A673 (cell line): ENCODE results near the gene PDE5A. TPM values are rescaled to one million over a fixed set of nuclear protein-coding genes. Genes with fewer than 3 reads are reported as not detected.

ENCODE experiments used
- BruUV-seq: library from RNA; stranded (reverse); fragments of 400-500 nt; replicated peaks from 2 replicates; lab custom pipeline; 2021; lab: Mats Ljungman, UMichigan
- CTCF ChIA-PET: fragments of 300-600 bp; sonication (Branson Sonifier 250); formaldehyde crosslinking; loops from one replicate; lab custom pipeline; 2022; ENCODE audit warnings: antibody characterized with exemption; lab: Charles Lee
- POLR2A ChIA-PET: fragments of 300-600 bp; sonication (Branson Sonifier 250); formaldehyde crosslinking; loops from one replicate; lab custom pipeline; 2022; ENCODE audit warnings: antibody characterized with exemption; ENCODE audit not compliant: low non-redundant PET; lab: Charles Lee
- DNase-seq: peaks from one replicate; pipeline ENCODE4 v3.0.0-alpha.2; 2015; ENCODE audit warnings: low spot score
- H3K27ac ChIP-seq: fragments of 200-600 bp; sonication (generic); 2 replicates; pipeline ENCODE4 v1.5.1; 2016; ENCODE audit warnings: mixed run types, low read depth, mild to moderate bottlenecking, mixed read lengths, antibody characterized with exemption, low read length; ENCODE audit not compliant: poor library complexity, severe bottlenecking
- H3K27me3 ChIP-seq: fragments of 200-600 bp; sonication (generic); replicated peaks from 2 replicates; pipeline ENCODE4 v1.6.1; 2017; ENCODE audit warnings: mixed run types, low read depth, mild to moderate bottlenecking, mixed read lengths, antibody characterized with exemption, low read length; ENCODE audit not compliant: insufficient read depth, poor library complexity
- H3K36me3 ChIP-seq: fragments of 200-600 bp; sonication (generic); 2 replicates; pipeline ENCODE4 v1.6.1; 2016; ENCODE audit warnings: mixed run types, mild to moderate bottlenecking, mixed read lengths, antibody characterized with exemption, low read length; ENCODE audit not compliant: insufficient read depth, poor library complexity, severe bottlenecking
- H3K4me1 ChIP-seq: fragments of 200-600 bp; sonication (generic); 2 replicates; pipeline ENCODE4 v1.6.1; 2017; ENCODE audit warnings: mixed run types, mild to moderate bottlenecking, mixed read lengths, antibody characterized with exemption, low read length; ENCODE audit not compliant: insufficient read depth, poor library complexity, severe bottlenecking
- H3K4me3 ChIP-seq: fragments of 200-600 bp; sonication (generic); 2 replicates; pipeline ENCODE4 v1.5.1; 2016; ENCODE audit warnings: low read depth, mixed run types, mild to moderate bottlenecking, mixed read lengths, low read length; ENCODE audit not compliant: poor library complexity, severe bottlenecking
- H3K9me3 ChIP-seq: fragments of 200-600 bp; sonication (generic); 2 replicates; pipeline ENCODE4 v1.6.1; 2016; ENCODE audit warnings: mixed run types, low read depth, mild to moderate bottlenecking, mixed read lengths, antibody characterized with exemption, low read length; ENCODE audit not compliant: poor library complexity, severe bottlenecking
- EZH2 ChIP-seq: fragments of 200-600 bp; sonication (generic); IDR thresholded peaks from 2 replicates; pipeline ENCODE4 v1.6.1; 2017; ENCODE audit warnings: borderline replicate concordance, low read depth, mild to moderate bottlenecking, mixed read lengths, antibody characterized with exemption, low read length; ENCODE audit not compliant: poor library complexity, severe bottlenecking
- intact Hi-C: fragments of 100-400 bp; cut with micrococcal nuclease; formaldehyde crosslinking; loops from one replicate; pipeline ENCODE4 v1.10.0; 2022; ENCODE audit not compliant: unreplicated experiment
- total RNA-seq: library from RNA; stranded (reverse); gene quantifications from 2 replicates; pipeline ENCODE4 v1.2.3, GENCODE V29; 2021
- TF ChIP-seq, protein P1 (sequence below): fragments of 300-800, 200-600 bp; sonication (generic); conservative IDR thresholded peaks from 2 replicates; pipeline ENCODE4 v1.5.1; 2017; ENCODE audit warnings: low read depth, mild to moderate bottlenecking, antibody characterized with exemption, low read length, moderate library complexity, mixed read lengths

The PDE5A gene
- total RNA-seq, 1 experiment from 2014 or later: 1.2 TPM

DNA sequence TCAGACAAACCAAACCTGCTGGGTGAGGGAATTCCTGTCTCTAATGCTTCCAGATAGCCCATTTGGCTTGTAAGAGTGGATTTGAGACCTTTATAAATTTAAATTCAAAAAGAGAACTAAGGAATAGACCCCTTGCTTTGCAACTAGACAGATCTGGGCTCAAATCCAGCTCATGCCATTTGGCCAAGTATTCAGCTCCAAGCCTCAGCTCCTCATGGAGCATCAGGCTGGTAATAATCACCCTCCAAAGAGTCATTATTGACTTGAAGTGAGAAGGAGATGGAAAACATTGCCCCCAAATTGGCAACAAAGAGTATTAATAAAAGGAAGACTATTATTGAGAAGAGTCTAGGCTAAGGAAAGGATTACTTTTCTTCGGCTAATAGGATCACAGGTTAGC is 134.7 kb downstream of the PDE5A start:
- BruUV-seq: no TSS peak
- intact Hi-C loops: loop anchor here (5.0 kb wide), 1 partner anchor 512 kb away; no protein-coding TSS in a partner anchor
- Histone ChIP-seq H3K27me3 (no peaks in the 10 kb centered on the region), H3K4me1 (no peaks in the 10 kb centered on the region), H3K36me3 (peaks cover 13% of the 10 kb centered on the region), H3K4me3 (no peak overlapping the region), H3K27ac (no peak overlapping the region), H3K9me3 (no peaks in the 10 kb centered on the region)
- POLR2A ChIA-PET: no interaction called here
- DNase-seq: no peak
- no peak for TF ChIP-seq EZH2
- TF ChIP-seq, protein P1, sequence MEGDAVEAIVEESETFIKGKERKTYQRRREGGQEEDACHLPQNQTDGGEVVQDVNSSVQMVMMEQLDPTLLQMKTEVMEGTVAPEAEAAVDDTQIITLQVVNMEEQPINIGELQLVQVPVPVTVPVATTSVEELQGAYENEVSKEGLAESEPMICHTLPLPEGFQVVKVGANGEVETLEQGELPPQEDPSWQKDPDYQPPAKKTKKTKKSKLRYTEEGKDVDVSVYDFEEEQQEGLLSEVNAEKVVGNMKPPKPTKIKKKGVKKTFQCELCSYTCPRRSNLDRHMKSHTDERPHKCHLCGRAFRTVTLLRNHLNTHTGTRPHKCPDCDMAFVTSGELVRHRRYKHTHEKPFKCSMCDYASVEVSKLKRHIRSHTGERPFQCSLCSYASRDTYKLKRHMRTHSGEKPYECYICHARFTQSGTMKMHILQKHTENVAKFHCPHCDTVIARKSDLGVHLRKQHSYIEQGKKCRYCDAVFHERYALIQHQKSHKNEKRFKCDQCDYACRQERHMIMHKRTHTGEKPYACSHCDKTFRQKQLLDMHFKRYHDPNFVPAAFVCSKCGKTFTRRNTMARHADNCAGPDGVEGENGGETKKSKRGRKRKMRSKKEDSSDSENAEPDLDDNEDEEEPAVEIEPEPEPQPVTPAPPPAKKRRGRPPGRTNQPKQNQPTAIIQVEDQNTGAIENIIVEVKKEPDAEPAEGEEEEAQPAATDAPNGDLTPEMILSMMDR: no peak
- CTCF ChIA-PET: interaction anchor here (0.5 kb wide), 1 partner anchor 561 kb away, joined by 5 read pairs; no protein-coding TSS in a partner anchor

DNA sequence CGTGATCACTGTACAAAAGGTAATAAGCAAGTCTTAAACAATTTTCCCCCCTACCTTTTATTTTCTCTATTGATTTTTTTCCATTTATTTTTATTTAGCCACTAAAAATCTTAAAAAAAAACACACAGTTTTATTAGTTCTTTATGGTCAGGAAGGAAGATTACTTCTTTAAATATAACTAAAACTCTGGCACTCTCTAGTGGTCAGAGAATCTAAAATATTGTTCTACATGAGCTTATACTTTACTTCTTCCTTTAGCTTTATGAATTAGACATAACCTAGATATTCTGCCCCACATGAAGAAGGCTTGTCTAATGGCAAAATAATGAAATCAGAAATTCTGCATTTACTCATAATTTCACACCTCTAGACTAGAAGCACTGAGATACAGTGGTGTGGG is 135.2 kb downstream of the PDE5A start:
- Histone ChIP-seq H3K9me3 (no peaks in the 10 kb centered on the region), H3K36me3 (peaks cover 13% of the 10 kb centered on the region), H3K4me3 (no peak overlapping the region), H3K27me3 (no peaks in the 10 kb centered on the region), H3K27ac (no peak overlapping the region), H3K4me1 (no peaks in the 10 kb centered on the region)
- POLR2A ChIA-PET: no interaction called here
- CTCF ChIA-PET: interaction anchor here (0.5 kb wide), 1 partner anchor 562 kb away, joined by 5 read pairs; no protein-coding TSS in a partner anchor
- no TSS peak for BruUV-seq
- peak; percentile 23 for DNase-seq
- no peak for TF ChIP-seq EZH2
- TF ChIP-seq, protein P1: peak; percentile 33; the same call in 1 of the 2 replicates
- intact Hi-C loops: loop anchor here (5.0 kb wide), 1 partner anchor 511 kb away; no protein-coding TSS in a partner anchor

DNA sequence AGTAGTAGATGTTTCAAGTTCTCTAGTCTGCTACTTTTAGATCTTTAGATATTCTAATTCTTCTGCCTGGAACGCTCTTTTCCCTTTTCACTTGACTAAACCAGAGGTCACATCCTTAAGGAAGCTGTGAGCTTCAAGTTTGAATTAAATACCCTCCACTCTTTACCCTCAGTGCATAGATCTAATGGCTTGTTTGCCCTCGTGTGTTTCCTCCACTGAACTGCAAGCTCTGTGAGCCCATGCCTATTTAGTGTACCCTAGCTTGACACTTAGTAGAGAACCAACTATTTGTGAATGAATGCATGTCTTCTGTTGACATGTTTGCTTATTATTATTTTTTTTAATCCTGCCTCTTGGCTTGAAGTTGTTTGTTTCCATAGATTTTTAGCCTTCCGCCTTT is 138.3 kb downstream of the PDE5A start:
- Histone ChIP-seq H3K9me3 (peaks cover under 1% of the 10 kb centered on the region), H3K4me1 (no peaks in the 10 kb centered on the region), H3K27me3 (no peaks in the 10 kb centered on the region), H3K4me3 (no peak overlapping the region), H3K27ac (no peak overlapping the region), H3K36me3 (peaks cover 9% of the 10 kb centered on the region)
- intact Hi-C loops: loop anchor here (5.0 kb wide), 1 partner anchor 508 kb away; no protein-coding TSS in a partner anchor
- ChIA-PET CTCF (no interaction called here), POLR2A (no interaction called here)
- peak; percentile 39 for DNase-seq
- no peak for TF ChIP-seq EZH2
- TF ChIP-seq, protein P1: peak; percentile 32; the same call in 1 of the 2 replicates
- no TSS peak for BruUV-seq
